CD4-positive, CD25-positive, alpha-beta regulatory T cell (primary cell): Measurements from ENCODE around the gene MRPL55. TPM values are rescaled to one million over a fixed set of nuclear protein-coding genes. Genes with fewer than 3 reads are reported as not detected.

Source experiments
- ATAC-seq, 2 donors: fragments of 150-1000 bp; cut with Tn5 transposase; one replicate each; pipeline ENCODE4 v1.10.0; 2021; ENCODE audit warnings: low read depth in 2 of 2, moderate number of reproducible peaks in 2 of 2, moderate library complexity in 1 of 2
- DNase-seq, 3 donors: peaks; one replicate each; pipeline versions ENCODE4 v3.0.0 to v3.0.0-alpha.2; 2012 to 2022; ENCODE audit warnings: mixed read lengths in 1 of 3
- H3K27ac ChIP-seq: one replicate; pipeline ENCODE4 v1.7.0; 2013; ENCODE audit warnings: mild to moderate bottlenecking, low read length; ENCODE audit not compliant: insufficient read depth, poor library complexity, severe bottlenecking
- H3K27me3 ChIP-seq: one replicate; pipeline ENCODE4 v1.7.0; 2013; ENCODE audit warnings: low read length; ENCODE audit not compliant: control insufficient read depth, insufficient read depth
- H3K36me3 ChIP-seq: one replicate; pipeline ENCODE4 v1.7.0; 2013; ENCODE audit warnings: mild to moderate bottlenecking, low read length, moderate library complexity; ENCODE audit not compliant: control insufficient read depth, insufficient read depth
- H3K4me1 ChIP-seq: 2 replicates; pipeline ENCODE4 v1.7.0; 2013; ENCODE audit warnings: mild to moderate bottlenecking, low read length; ENCODE audit not compliant: insufficient read depth, control insufficient read depth, poor library complexity, severe bottlenecking
- H3K4me3 ChIP-seq: one replicate; pipeline ENCODE4 v1.7.0; 2013; ENCODE audit warnings: low read depth, mild to moderate bottlenecking, low read length, moderate library complexity
- H3K9me3 ChIP-seq, 2 experiments: 1 replicate in 1 of 2; 2 replicates in 1 of 2; pipeline ENCODE4 v1.7.0; 2013; ENCODE audit warnings: low read length in 2 of 2, mild to moderate bottlenecking in 1 of 2, moderate library complexity in 1 of 2; ENCODE audit not compliant: control insufficient read depth in 2 of 2
- H3K27ac Mint-ChIP-seq, 3 donors: one replicate each; pipeline ENCODE4 v1.8.0; 2020 to 2022; ENCODE audit warnings: mild to moderate bottlenecking in 3 of 3, mixed read lengths in 3 of 3, moderate library complexity in 2 of 3
- H3K27me3 Mint-ChIP-seq: one replicate; pipeline ENCODE4 v1.8.0; 2022; ENCODE audit warnings: mild to moderate bottlenecking, mixed read lengths
- H3K36me3 Mint-ChIP-seq: one replicate; pipeline ENCODE4 v1.8.0; 2020; ENCODE audit warnings: mixed read lengths
- H3K4me1 Mint-ChIP-seq, 4 donors: one replicate each; pipeline ENCODE4 v1.8.0; 2020 to 2022; ENCODE audit warnings: mixed read lengths in 4 of 4, mild to moderate bottlenecking in 1 of 4
- H3K4me3 Mint-ChIP-seq, 4 donors: one replicate each; pipeline ENCODE4 v1.8.0; 2020 to 2022; ENCODE audit warnings: mild to moderate bottlenecking in 4 of 4, mixed read lengths in 4 of 4, moderate library complexity in 3 of 4
- H3K9me3 Mint-ChIP-seq, 7 donors: one replicate each; pipeline ENCODE4 v1.8.0; 2020 to 2022; ENCODE audit warnings: mixed read lengths in 7 of 7, mild to moderate bottlenecking in 3 of 7, moderate library complexity in 2 of 7
- polyA plus RNA-seq, 4 donors: library from polyadenylated mRNA; unstranded; fragments of 300-500 nt; fragmentation: Illumina TruSeq; gene quantifications; one replicate each; pipeline ENCODE4 v1.2.3, GENCODE V29; 2021
- total RNA-seq: library from RNA; stranded (reverse); gene quantifications from one replicate; pipeline ENCODE4 v1.2.3, GENCODE V29; 2022

The MRPL55 gene
- total and polyA plus RNA-seq, 5 donors from 2014 or later: 62.5 to 163 (median 134) TPM

DNA sequence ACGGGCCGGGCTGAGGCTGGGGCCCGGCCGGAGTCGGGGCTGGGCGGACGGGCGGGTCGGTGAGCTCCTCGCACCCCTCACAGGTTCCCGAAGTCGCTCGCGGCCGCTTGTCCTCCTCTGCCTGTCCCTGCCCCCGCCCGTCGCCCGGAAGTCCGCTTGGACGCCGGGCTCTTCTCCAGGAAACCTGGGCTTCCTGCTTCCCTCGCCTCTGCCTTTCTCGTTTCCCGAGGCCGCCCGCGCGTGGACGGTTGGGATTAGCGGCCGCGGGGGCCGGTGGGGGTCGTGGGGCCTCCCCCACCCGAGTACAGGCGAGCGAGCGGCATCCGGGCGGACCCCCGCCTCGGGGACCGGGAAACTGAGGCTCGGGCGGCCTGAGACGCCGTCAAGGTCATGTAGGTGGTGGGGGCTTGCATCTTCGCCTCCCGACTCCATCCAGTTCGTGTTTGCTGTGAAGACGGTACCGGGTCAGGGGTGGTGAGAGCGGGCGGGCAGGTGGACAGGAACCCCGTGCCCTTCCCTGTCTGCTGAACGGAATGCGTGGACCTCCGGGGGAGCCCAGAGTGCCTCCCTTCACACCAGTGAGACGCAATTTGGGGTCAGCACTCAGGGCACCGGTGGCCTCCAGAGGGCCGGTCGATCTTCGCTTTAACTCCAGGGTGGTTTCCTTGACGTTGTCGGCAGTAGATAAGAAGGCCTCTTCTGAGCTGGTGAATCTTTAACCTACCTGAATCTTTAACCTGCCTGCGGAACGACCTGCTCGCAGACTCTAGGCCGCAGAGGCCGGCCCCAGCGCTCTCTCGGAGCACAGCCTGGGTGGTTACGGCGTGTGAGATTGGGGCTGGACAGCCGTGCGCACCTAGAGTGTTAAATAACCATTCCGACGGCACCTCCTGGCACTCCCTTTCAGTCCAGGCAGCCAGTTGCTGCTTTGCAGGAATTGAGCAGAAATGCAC is 25.9 kb downstream of the MRPL55 start:
- Mint-ChIP-seq H3K4me3 (peak overlapping the region; percentile 94 to 100 (median 98)), H3K27ac (peak overlapping the region; percentile 90 to 98 (median 96)), H3K36me3 (no peaks in the 10 kb centered on the region), H3K27me3 (no peaks in the 10 kb centered on the region), H3K4me1 (peaks cover 30 to 67% (median 46%) of the 10 kb centered on the region in 4 donors), H3K9me3 (no peaks in the 10 kb centered on the region)
- peak overlapping the region; percentile 92 for H3K27ac ChIP-seq
- H3K9me3 ChIP-seq: no peaks in the 10 kb centered on the region
- peaks cover 65% of the 10 kb centered on the region for H3K4me1 ChIP-seq
- H3K27me3 ChIP-seq: no peaks in the 10 kb centered on the region
- DNase-seq: peak in 2 of 3 donors; percentile 43 to 59
- peak; percentile 1 to 4 for ATAC-seq
- H3K36me3 ChIP-seq: peaks cover 4% of the 10 kb centered on the region
- H3K4me3 ChIP-seq: peak overlapping the region; percentile 86

- H3K27ac Mint-ChIP-seq: peak within 1 kb of the TSS; percentile 90 to 98 (median 96)
Observed at GRCh38 chr1:228082214-228082917, 26.7 kb downstream of the MRPL55 start, which contains the start of gene ARF1. Gene ARF1, plus strand, starts transcription at chr1:228082708. Its CDS starts 14,407 bp downstream, at chr1:228097115.

GRCh38 chr1:228081578-228082213 is 27.4 kb downstream of the MRPL55 start:
- H3K27ac ChIP-seq: peak overlapping the region; percentile 92
- H3K27me3 Mint-ChIP-seq: no peaks in the 10 kb centered on the region
- ATAC-seq (peak in 1 of 2 donors; percentile 8), DNase-seq (peak in 1 of 3 donors; percentile 20)
- no peaks in the 10 kb centered on the region for H3K27me3 ChIP-seq
- no peaks in the 10 kb centered on the region for H3K36me3 ChIP-seq
- peaks cover 50% of the 10 kb centered on the region for H3K4me1 ChIP-seq
- H3K9me3 ChIP-seq: no peaks in the 10 kb centered on the region
- no peaks in the 10 kb centered on the region for H3K9me3 Mint-ChIP-seq
- H3K36me3 Mint-ChIP-seq: no peaks in the 10 kb centered on the region
- H3K27ac Mint-ChIP-seq: no peak overlapping the region
- peaks cover 16 to 56% (median 37%) of the 10 kb centered on the region in 4 donors for H3K4me1 Mint-ChIP-seq
- H3K4me3 Mint-ChIP-seq: peak overlapping the region; percentile 86 to 100 (median 89)
- peak overlapping the region; percentile 64 for H3K4me3 ChIP-seq

More at GRCh38 chr1:228082214-228082917, 26.7 kb downstream of the MRPL55 start, which contains the start of gene ARF1:
- Histone ChIP-seq H3K4me3 (peak within 1 kb of the TSS; percentile 86), H3K27me3 (no peaks in the 10 kb centered on the region), H3K9me3 (no peaks in the 10 kb centered on the region), H3K4me1 (peaks cover 57% of the 10 kb centered on the region), H3K27ac (peak within 1 kb of the TSS; percentile 92), H3K36me3 (peaks cover under 1% of the 10 kb centered on the region)
- Mint-ChIP-seq H3K4me1 (peaks cover 23 to 59% (median 41%) of the 10 kb centered on the region in 4 donors), H3K36me3 (no peaks in the 10 kb centered on the region), H3K9me3 (no peaks in the 10 kb centered on the region), H3K27me3 (no peaks in the 10 kb centered on the region), H3K4me3 (peak within 1 kb of the TSS; percentile 94 to 100 (median 98))
- DNase-seq (peak; percentile 88 to 94 (median 94)), ATAC-seq (peak; percentile 86)

DNA sequence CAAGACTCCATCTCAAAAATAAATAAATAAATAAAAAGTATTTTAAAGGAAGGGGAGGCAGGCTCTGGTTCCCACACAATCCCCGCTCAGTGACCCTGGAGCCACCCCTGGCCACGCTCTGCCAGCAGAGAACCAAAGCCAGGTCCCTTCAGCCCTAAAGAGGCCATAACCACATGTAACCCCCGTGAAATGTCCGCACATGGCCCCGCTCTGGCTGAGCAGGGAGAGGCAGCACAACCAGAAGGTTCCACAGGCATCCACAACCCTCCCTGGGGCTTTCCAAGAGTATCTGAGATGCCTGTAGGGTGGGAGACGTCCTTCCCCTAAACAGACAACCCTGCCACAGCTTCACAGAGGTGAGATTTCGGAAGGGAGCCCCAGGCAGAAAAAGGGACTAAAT is 28.0 kb downstream of the MRPL55 start:
- H3K9me3 Mint-ChIP-seq: no peaks in the 10 kb centered on the region
- H3K27me3 ChIP-seq: no peaks in the 10 kb centered on the region
- no peaks in the 10 kb centered on the region for H3K36me3 ChIP-seq
- no peak for DNase-seq
- peak overlapping the region; percentile 86 to 100 (median 89) for H3K4me3 Mint-ChIP-seq
- no peaks in the 10 kb centered on the region for H3K27me3 Mint-ChIP-seq
- no peak for ATAC-seq
- no peaks in the 10 kb centered on the region for H3K36me3 Mint-ChIP-seq
- peak overlapping the region in 1 of 3 donors; percentile 56 for H3K27ac Mint-ChIP-seq
- peaks cover 45% of the 10 kb centered on the region for H3K4me1 ChIP-seq
- no peak overlapping the region for H3K4me3 ChIP-seq
- H3K27ac ChIP-seq: peak overlapping the region; percentile 15
- peaks cover 12 to 53% (median 35%) of the 10 kb centered on the region in 4 donors for H3K4me1 Mint-ChIP-seq
- no peaks in the 10 kb centered on the region for H3K9me3 ChIP-seq

DNA sequence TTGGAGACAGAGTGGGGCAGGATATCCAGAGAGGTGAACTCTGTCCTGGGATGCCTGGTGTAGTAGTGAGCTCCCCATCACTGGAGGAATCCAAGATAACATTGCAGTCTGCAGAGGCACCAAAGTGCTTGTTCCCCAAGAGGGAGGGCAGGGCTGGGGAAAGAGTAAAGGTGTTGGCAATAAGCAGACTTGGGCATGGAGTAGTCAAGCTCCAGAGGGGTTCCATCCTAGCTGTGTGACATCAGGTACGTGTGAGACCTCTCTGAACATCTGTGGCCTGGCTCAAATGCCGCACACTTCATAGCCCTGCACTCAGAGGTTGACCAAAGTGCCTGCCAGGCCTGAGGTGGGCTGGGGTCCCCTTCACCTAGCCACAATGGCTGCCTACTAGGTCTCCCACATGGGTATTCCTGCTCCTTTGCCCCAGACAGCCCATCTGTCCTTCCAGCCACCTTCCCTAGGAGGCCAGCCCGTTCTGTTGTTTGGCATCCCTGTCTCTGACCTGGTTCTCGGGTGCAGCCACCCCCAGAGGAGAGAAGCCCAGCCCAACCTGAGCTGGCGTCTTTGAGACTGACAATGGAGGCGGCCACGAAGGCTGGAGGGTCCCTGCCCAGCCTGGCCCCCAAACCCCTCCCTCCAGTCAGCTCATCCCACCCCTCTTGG is 29.4 kb downstream of the MRPL55 start:
- Mint-ChIP-seq H3K36me3 (no peaks in the 10 kb centered on the region), H3K27ac (peak overlapping the region in 1 of 3 donors; percentile 14), H3K4me3 (peak overlapping the region; percentile 68 to 89 (median 76)), H3K4me1 (peaks cover 5 to 42% (median 23%) of the 10 kb centered on the region in 4 donors), H3K9me3 (no peaks in the 10 kb centered on the region), H3K27me3 (no peaks in the 10 kb centered on the region)
- Histone ChIP-seq H3K4me3 (no peak overlapping the region), H3K9me3 (no peaks in the 10 kb centered on the region), H3K27me3 (no peaks in the 10 kb centered on the region), H3K4me1 (peaks cover 31% of the 10 kb centered on the region), H3K36me3 (no peaks in the 10 kb centered on the region), H3K27ac (no peak overlapping the region)
- DNase-seq: no peak
- ATAC-seq: no peak

- ATAC-seq (no peak), DNase-seq (no peak)
- H3K4me1 Mint-ChIP-seq: peaks cover 0 to 39% (median 16%) of the 10 kb centered on the region in 4 donors
- no peaks in the 10 kb centered on the region for H3K36me3 ChIP-seq
- H3K4me3 ChIP-seq: no peak overlapping the region
- H3K27ac Mint-ChIP-seq: no peak overlapping the region
- H3K27me3 Mint-ChIP-seq: no peaks in the 10 kb centered on the region
- H3K4me1 ChIP-seq: peaks cover 23% of the 10 kb centered on the region
- H3K4me3 Mint-ChIP-seq: peak overlapping the region in 2 of 4 donors; percentile 72 to 89
- H3K27ac ChIP-seq: no peak overlapping the region
- H3K36me3 Mint-ChIP-seq: no peaks in the 10 kb centered on the region
- no peaks in the 10 kb centered on the region for H3K27me3 ChIP-seq
- no peaks in the 10 kb centered on the region for H3K9me3 Mint-ChIP-seq
- H3K9me3 ChIP-seq: no peaks in the 10 kb centered on the region
Observed at GRCh38 chr1:228079013-228079412, 30.1 kb downstream of the MRPL55 start.
